Measurements from ENCODE around the gene PAQR4. TPM values are rescaled to one million over a fixed set of nuclear protein-coding genes. Genes with fewer than 3 reads are reported as not detected.

Gene PAQR4
- total RNA-seq, 3 donors from 2014 or later (not counting 1 experiment from before 2014, with no cell fraction given) = 2.9 to 4.4 (median 3.5) TPM

DNA sequence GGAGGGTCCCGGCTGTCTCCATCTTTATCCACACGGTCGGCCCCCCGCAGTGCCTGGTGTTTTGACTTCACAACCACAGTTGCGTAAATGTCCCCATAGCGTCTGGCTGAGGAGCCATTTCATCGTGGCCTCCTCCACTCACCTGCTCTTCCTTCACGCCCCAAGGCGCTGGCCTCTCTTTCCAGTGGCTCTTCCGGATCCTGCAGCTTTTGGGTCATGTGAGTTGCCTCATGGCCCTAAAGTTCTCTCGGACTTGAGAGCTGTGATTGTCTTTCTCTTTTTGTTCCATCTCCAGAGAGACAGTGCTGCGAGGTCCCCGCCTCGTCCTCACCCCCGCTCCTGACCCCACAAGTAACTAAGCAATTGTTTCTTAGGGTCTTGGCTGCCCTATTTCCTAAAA lies 34.7 kb upstream of the PAQR4 start:
- intact Hi-C loops (cut with micrococcal nuclease) = no loop called here
- 92% methylated on average over 15 of the region's 15 CpGs for WGBS (ENCODE audit: insufficient coverage)
- peaks cover 0 to 5% of the 10 kb centered on the region in 2 donors for H3K4me1 Mint-ChIP-seq
- H3K36me3 Mint-ChIP-seq = peaks cover 6% of the 10 kb centered on the region
- DNase-seq = no peak
- no peaks in the 10 kb centered on the region for H3K27me3 ChIP-seq (ENCODE audit: control insufficient read depth, insufficient read depth, low read length)
- no peaks in the 10 kb centered on the region for H3K9me3 Mint-ChIP-seq
- H3K9me3 ChIP-seq (ENCODE audit: control insufficient read depth, insufficient read depth, low read length) = no peaks in the 10 kb centered on the region
- TF ChIP-seq CTCF (IDR thresholded peaks at IDR 0.05) = no peak
- no peaks in the 10 kb centered on the region for H3K4me1 ChIP-seq (ENCODE audit: control insufficient read depth, insufficient read depth, low read length)
- no peak overlapping the region for H3K4me3 ChIP-seq (ENCODE audit: low read length)
- peaks cover 43% of the 10 kb centered on the region for H3K36me3 ChIP-seq (ENCODE audit: control insufficient read depth, insufficient read depth, low read length)
- no peak overlapping the region for H3K27ac Mint-ChIP-seq
- H3K27me3 Mint-ChIP-seq (ENCODE audit: low read depth in 2 of 2) = no peaks in the 10 kb centered on the region
- H3K4me3 Mint-ChIP-seq = no peak overlapping the region
- no peak overlapping the region for H3K27ac ChIP-seq (ENCODE audit: low read length)
- no peak for ATAC-seq

- H3K9me3 Mint-ChIP-seq = no peaks in the 10 kb centered on the region
- H3K4me1 Mint-ChIP-seq = peaks cover 0 to 5% of the 10 kb centered on the region in 2 donors
- Histone ChIP-seq H3K4me1 (ENCODE audit: control insufficient read depth, insufficient read depth, low read length) (no peaks in the 10 kb centered on the region), H3K9me3 (ENCODE audit: control insufficient read depth, insufficient read depth, low read length) (no peaks in the 10 kb centered on the region), H3K36me3 (ENCODE audit: control insufficient read depth, insufficient read depth, low read length) (peaks cover 48% of the 10 kb centered on the region), H3K4me3 (ENCODE audit: low read length) (no peak overlapping the region), H3K27me3 (ENCODE audit: control insufficient read depth, insufficient read depth, low read length) (no peaks in the 10 kb centered on the region), H3K27ac (ENCODE audit: low read length) (no peak overlapping the region)
- no peaks in the 10 kb centered on the region for H3K27me3 Mint-ChIP-seq (ENCODE audit: low read depth in 2 of 2)
- no peak overlapping the region for H3K27ac Mint-ChIP-seq
- intact Hi-C loops (cut with micrococcal nuclease) = no loop called here
- 92% methylated on average over 22 of the region's 22 CpGs for WGBS (ENCODE audit: insufficient coverage)
- no peak for TF ChIP-seq CTCF (IDR thresholded peaks at IDR 0.05)
- peaks cover 6% of the 10 kb centered on the region for H3K36me3 Mint-ChIP-seq
- ATAC-seq = no peak
- no peak overlapping the region for H3K4me3 Mint-ChIP-seq
- DNase-seq = no peak
These were observed 32.6 kb upstream of the PAQR4 start for GRCh38 chr16:2936436-2937011.

DNA sequence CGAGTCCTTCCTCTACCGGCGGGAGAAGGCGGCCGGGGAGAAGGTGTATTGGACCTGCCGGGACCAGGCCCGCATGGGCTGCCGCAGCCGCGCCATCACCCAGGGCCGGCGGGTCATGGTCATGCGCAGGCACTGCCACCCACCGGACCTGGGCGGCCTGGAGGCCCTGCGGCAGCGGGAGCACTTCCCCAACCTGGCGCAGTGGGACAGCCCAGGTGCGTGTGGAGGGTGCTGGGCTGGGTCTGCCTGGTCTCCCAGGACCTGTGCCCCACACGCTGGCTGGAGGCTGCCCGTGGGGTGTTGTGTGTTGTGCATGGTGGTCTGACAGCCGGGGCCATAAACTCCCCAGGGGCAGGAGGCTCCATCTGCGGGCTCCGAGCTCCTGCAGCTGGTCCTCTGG lies 32.0 kb upstream of the PAQR4 start:
- peaks cover 6% of the 10 kb centered on the region for H3K36me3 Mint-ChIP-seq
- H3K4me3 Mint-ChIP-seq = no peak overlapping the region
- Histone ChIP-seq H3K4me3 (ENCODE audit: low read length) (no peak overlapping the region), H3K27ac (ENCODE audit: low read length) (no peak overlapping the region), H3K27me3 (ENCODE audit: control insufficient read depth, insufficient read depth, low read length) (no peaks in the 10 kb centered on the region), H3K36me3 (ENCODE audit: control insufficient read depth, insufficient read depth, low read length) (peaks cover 48% of the 10 kb centered on the region), H3K9me3 (ENCODE audit: control insufficient read depth, insufficient read depth, low read length) (no peaks in the 10 kb centered on the region), H3K4me1 (ENCODE audit: control insufficient read depth, insufficient read depth, low read length) (no peaks in the 10 kb centered on the region)
- no peaks in the 10 kb centered on the region for H3K27me3 Mint-ChIP-seq (ENCODE audit: low read depth in 2 of 2)
- no peak for TF ChIP-seq CTCF (IDR thresholded peaks at IDR 0.05)
- ATAC-seq (no peak), DNase-seq (no peak)
- intact Hi-C loops (cut with micrococcal nuclease) = no loop called here
- peaks cover 0 to 5% of the 10 kb centered on the region in 2 donors for H3K4me1 Mint-ChIP-seq
- 97% methylated on average over 24 of the region's 24 CpGs for WGBS (ENCODE audit: insufficient coverage)
- H3K9me3 Mint-ChIP-seq = no peaks in the 10 kb centered on the region
- H3K27ac Mint-ChIP-seq = no peak overlapping the region

DNA sequence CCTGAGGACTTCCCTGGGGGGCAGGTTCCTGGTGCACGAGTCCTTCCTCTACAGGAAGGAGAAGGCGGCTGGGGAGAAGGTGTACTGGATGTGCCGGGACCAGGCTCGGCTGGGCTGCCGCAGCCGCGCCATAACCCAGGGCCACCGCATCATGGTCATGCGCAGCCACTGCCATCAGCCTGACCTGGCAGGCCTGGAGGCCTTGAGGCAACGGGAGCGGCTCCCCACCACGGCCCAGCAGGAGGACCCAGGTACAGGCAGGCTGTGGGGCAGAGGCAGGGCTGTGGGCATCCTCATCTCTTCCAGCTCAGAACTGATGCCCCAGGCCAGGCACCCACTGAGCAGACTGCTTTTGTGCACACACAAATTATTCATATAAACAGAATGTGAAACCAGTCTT lies 30.9 kb upstream of the PAQR4 start:
- Mint-ChIP-seq H3K9me3 (no peaks in the 10 kb centered on the region), H3K27me3 (ENCODE audit: low read depth in 2 of 2) (no peaks in the 10 kb centered on the region), H3K4me1 (peaks cover 0 to 5% of the 10 kb centered on the region in 2 donors), H3K36me3 (peaks cover 6% of the 10 kb centered on the region), H3K4me3 (no peak overlapping the region), H3K27ac (no peak overlapping the region)
- Histone ChIP-seq H3K4me1 (ENCODE audit: control insufficient read depth, insufficient read depth, low read length) (no peaks in the 10 kb centered on the region), H3K36me3 (ENCODE audit: control insufficient read depth, insufficient read depth, low read length) (peaks cover 52% of the 10 kb centered on the region), H3K9me3 (ENCODE audit: control insufficient read depth, insufficient read depth, low read length) (no peaks in the 10 kb centered on the region), H3K4me3 (ENCODE audit: low read length) (no peak overlapping the region), H3K27ac (ENCODE audit: low read length) (no peak overlapping the region), H3K27me3 (ENCODE audit: control insufficient read depth, insufficient read depth, low read length) (no peaks in the 10 kb centered on the region)
- intact Hi-C loops (cut with micrococcal nuclease) = no loop called here
- TF ChIP-seq CTCF (IDR thresholded peaks at IDR 0.05) = no peak
- no peak for DNase-seq
- no peak for ATAC-seq
- 98% methylated on average over 12 of the region's 12 CpGs for WGBS (ENCODE audit: insufficient coverage)

All from natural killer cell (primary cell).